GM10266 (cell line): Measurements from ENCODE around the gene PLA2G4B.

ENCODE experiments used
- DNase-seq: peaks from one replicate; pipeline ENCODE4 v3.0.0; 2012; ENCODE audit errors: extremely low spot score
- TF ChIP-seq, protein P1 (sequence below): IDR thresholded peaks from 2 replicates; pipeline ENCODE4 v1.5.1; 2012; ENCODE audit warnings: mild to moderate bottlenecking, low read depth; ENCODE audit not compliant: control insufficient read depth, insufficient read depth; ENCODE audit errors: missing control alignments

PLA2G4B gene

DNA sequence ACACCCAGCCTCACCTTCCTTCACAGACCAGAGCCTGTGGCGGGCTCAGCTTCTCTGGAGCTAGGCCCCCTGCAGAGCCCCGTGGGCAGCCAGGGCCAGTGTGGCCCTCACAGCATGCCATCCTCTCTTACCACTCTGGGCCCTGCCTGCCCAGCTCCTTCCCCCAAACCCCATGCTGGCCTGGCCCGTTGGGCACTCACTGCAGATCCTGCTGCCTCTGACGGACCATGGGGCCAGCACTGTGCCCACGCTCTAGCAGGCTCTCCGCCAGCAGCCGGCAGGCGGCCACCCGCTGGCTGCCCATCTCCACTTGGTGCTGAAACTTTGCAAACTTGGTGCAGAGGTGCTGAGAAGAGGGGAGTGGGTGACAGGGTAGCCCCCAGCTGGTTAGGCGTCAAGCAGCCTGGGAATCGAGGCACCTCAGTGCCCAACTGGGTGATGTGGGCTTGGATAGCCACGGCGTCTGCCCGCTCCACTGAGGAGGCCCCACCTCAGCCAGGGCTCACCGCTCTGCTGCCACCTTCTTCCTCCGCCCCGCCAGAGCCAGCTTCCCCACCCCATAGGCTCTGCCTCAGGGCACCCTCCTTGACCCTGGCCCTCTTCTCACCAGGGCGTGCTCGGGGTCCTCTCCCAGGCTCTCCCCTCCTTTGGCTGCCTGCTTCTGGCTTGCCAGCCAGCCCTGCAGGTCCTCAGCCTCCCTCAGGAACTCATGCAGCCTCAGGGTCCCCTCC lies 32.7 kb downstream of the PLA2G4B start:
- DNase-seq = no peak
- TF ChIP-seq, protein P1, sequence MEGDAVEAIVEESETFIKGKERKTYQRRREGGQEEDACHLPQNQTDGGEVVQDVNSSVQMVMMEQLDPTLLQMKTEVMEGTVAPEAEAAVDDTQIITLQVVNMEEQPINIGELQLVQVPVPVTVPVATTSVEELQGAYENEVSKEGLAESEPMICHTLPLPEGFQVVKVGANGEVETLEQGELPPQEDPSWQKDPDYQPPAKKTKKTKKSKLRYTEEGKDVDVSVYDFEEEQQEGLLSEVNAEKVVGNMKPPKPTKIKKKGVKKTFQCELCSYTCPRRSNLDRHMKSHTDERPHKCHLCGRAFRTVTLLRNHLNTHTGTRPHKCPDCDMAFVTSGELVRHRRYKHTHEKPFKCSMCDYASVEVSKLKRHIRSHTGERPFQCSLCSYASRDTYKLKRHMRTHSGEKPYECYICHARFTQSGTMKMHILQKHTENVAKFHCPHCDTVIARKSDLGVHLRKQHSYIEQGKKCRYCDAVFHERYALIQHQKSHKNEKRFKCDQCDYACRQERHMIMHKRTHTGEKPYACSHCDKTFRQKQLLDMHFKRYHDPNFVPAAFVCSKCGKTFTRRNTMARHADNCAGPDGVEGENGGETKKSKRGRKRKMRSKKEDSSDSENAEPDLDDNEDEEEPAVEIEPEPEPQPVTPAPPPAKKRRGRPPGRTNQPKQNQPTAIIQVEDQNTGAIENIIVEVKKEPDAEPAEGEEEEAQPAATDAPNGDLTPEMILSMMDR = no peak

DNA sequence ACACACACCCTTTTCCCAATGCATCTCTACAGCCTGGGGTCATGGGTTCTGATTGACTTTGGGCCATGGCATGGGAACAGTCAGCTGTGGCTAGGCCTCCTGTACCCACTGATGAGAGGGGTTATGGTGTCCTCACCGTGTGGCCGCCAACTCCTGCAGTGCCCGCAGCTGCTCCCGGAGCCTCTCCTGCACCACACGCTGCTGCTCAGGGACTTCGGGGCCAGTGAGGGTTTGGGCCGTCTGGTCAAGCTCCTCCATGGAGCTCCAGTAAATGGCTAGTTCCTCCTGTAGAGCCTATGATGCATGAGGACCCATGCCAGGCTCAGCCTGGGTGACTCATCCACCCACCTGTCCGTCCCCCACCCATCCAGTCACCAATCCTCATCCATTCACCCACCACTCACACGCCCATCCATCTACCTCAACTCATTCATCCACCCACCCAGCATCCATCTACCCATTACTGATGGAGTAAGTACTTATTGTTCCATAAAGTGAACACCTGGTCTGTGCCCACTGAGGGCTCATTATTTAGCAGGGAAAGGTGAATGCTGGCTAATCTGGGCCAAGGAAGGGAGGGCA lies 33.6 kb downstream of the PLA2G4B start:
- DNase-seq = no peak
- TF ChIP-seq, protein P1 = no peak

DNA sequence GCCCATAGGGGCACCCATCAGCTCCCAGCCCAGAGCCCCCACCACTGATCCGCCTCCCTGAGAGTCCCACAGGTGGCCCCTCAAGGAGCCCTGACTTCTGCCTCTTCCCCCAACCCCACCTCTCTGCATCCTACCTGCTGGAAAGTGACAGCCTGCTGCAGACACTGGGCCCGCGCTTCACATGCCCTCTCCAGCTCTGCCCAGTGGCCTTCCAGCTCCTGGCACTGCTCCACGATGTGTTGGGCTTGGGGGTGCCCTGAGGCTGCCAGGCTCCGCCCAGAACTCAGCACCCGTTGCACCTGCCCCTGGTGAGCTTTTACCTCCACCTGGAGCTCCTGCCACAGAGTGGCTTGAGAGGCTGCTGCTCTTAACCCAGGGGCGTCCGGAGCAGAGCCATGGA lies 35.1 kb downstream of the PLA2G4B start:
- TF ChIP-seq, protein P1 = no peak
- no peak for DNase-seq

DNA sequence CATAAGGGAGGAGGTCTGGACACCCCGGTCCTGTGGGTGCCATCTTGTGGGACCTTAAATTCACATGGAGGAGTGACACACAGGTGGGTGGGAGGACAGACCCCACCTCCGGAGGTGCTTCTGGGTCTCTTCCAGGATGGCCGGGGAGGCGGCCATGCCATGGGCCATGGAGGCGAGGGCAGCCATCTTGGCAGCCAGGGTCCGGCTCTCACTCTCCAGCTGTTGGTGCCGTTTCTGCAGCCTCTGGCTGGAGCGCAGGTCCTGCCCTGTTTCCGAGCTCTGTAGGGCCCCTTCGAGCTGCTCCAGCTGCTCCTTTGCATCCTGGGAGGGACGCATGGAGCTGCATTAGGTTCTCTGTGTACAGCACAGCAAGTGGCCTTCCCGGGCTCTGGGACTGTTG lies 36.1 kb downstream of the PLA2G4B start:
- DNase-seq = no peak
- TF ChIP-seq, protein P1 = no peak

DNA sequence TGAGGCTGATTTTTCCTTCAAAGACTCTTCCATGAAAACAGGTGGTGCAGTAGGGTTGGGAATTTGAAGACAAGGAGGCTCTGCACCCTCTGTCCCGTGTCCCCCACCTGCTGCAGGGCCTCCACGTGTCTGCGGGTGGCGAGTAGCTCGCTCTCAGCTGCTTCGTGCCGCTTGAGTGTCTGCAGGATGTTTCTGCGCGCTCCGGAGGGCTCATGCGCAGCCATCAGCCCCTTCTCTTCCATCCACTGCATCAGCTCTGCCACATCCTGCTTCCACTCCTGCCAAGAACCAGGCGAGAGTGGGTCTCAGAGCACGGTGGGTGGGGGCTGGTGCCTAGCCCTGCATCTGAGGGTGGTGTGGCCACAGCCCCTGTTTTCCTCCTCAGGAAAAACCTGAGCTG lies 37.4 kb downstream of the PLA2G4B start:
- no peak for DNase-seq
- TF ChIP-seq, protein P1 = no peak

DNA sequence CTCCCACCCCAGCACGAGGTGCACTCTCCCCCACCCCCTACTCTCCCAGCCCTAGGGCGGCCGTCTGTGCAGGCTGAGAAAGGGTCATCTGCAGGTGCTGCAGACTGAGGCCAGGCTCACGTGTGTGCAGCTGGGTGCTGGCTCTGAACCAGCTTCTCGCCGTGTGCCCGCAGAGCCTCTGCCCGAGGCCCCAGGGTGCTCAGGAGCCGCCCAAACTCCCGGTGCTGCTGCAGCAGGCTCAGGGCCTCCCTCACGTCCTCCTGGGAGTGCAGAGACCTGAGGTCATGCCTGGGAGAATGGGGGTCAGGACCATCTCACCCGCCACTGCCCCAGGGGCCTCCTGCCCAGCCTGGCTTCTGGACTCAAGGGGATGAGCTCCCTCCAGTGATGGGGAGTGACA lies 38.0 kb downstream of the PLA2G4B start:
- TF ChIP-seq, protein P1 = no peak
- DNase-seq = no peak

DNA sequence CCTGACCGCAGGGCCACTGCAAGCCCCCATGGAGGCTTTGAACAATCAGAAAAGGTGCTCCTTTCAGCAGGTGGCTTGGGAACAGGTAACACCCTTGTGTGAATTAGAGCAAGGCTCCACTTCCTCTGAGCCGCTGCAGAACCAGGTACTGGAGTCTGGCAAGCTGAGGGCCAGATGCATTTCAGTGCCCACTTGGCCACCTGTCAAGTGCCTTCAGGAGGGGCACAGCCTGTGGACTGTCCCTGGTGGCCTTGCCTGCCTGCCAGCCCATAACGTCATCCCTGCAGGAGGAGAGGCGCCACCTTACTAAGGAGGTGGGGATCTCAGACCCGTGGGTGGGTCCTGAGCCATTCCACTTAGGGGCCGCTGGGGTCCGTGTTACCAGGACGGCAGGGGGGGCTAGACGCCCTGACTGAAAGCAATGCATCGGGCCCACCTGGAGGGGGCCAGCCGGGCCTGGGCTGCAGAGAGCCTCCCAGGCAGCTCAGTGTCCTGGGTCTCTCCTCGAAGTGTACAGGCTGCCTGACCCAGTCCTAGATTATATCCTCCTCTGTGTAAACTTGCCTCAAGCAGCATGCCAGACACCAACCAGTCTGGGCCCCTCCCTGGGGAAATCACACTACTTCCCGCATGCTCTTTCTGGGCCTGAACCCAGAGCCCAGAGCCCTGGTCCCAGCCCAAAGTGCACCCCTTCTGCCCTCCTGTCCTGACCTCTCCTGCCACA lies 39.1 kb downstream of the PLA2G4B start:
- DNase-seq = no peak
- TF ChIP-seq, protein P1 = no peak
